BE2C (cell line): ENCODE results near the gene USE1.
A peak's percentile ranks its signal among the peaks of the same experiment; 100 is the strongest.

Source experiments
- DNase-seq: peaks from one replicate; pipeline ENCODE4 v3.0.0-alpha.2; 2020
- H3K27me3 ChIP-seq: fragments of 250-450 bp; sonication (Bioruptor Pico); 2 replicates; pipeline ENCODE4 v1.5.1; 2020; ENCODE audit warnings: mild to moderate bottlenecking
- H3K36me3 ChIP-seq: fragments of 250-450 bp; sonication (Bioruptor Pico); 2 replicates; pipeline ENCODE4 v1.5.1; 2020; ENCODE audit warnings: mild to moderate bottlenecking
- H3K4me1 ChIP-seq: fragments of 250-450 bp; sonication (Bioruptor Pico); 2 replicates; pipeline ENCODE4 v1.5.1; 2020
- H3K4me3 ChIP-seq: 2 replicates; pipeline ENCODE4 v1.5.1; 2011; ENCODE audit warnings: low read depth, low read length
- H3K9me3 ChIP-seq: fragments of 250-450 bp; sonication (Bioruptor Pico); 2 replicates; pipeline ENCODE4 v1.5.1; 2020
- TF ChIP-seq, protein P1 (sequence below): IDR thresholded peaks from 2 replicates; pipeline ENCODE4 v1.5.1; 2012; ENCODE audit warnings: mild to moderate bottlenecking, low read depth, low read length

USE1 gene

GRCh38 chr19:17243211-17243829 is 28.2 kb downstream of the USE1 start:
- TF ChIP-seq, protein P1, sequence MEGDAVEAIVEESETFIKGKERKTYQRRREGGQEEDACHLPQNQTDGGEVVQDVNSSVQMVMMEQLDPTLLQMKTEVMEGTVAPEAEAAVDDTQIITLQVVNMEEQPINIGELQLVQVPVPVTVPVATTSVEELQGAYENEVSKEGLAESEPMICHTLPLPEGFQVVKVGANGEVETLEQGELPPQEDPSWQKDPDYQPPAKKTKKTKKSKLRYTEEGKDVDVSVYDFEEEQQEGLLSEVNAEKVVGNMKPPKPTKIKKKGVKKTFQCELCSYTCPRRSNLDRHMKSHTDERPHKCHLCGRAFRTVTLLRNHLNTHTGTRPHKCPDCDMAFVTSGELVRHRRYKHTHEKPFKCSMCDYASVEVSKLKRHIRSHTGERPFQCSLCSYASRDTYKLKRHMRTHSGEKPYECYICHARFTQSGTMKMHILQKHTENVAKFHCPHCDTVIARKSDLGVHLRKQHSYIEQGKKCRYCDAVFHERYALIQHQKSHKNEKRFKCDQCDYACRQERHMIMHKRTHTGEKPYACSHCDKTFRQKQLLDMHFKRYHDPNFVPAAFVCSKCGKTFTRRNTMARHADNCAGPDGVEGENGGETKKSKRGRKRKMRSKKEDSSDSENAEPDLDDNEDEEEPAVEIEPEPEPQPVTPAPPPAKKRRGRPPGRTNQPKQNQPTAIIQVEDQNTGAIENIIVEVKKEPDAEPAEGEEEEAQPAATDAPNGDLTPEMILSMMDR, result no peak
- H3K4me3 ChIP-seq, result peak overlapping the region; percentile 90
- H3K9me3 ChIP-seq, result no peaks in the 10 kb centered on the region
- peaks cover 11% of the 10 kb centered on the region for H3K4me1 ChIP-seq
- no peaks in the 10 kb centered on the region for H3K27me3 ChIP-seq
- peaks cover 19% of the 10 kb centered on the region for H3K36me3 ChIP-seq
- DNase-seq, result no peak

- Histone ChIP-seq H3K4me3 (peak overlapping the region; percentile 90), H3K36me3 (peaks cover 13% of the 10 kb centered on the region), H3K27me3 (no peaks in the 10 kb centered on the region), H3K9me3 (no peaks in the 10 kb centered on the region), H3K4me1 (peaks cover 11% of the 10 kb centered on the region)
- TF ChIP-seq, protein P1, result no peak
- DNase-seq, result peak; percentile 76
Observed at GRCh38 chr19:17243830-17244617, 28.9 kb downstream of the USE1 start.

GRCh38 chr19:17244618-17245534 is 29.7 kb downstream of the USE1 start:
- H3K27me3 ChIP-seq, result no peaks in the 10 kb centered on the region
- peaks cover 13% of the 10 kb centered on the region for H3K36me3 ChIP-seq
- DNase-seq, result no peak
- no peaks in the 10 kb centered on the region for H3K9me3 ChIP-seq
- peak overlapping the region; percentile 90 for H3K4me3 ChIP-seq
- TF ChIP-seq, protein P1, result no peak
- H3K4me1 ChIP-seq, result peaks cover 11% of the 10 kb centered on the region

DNA sequence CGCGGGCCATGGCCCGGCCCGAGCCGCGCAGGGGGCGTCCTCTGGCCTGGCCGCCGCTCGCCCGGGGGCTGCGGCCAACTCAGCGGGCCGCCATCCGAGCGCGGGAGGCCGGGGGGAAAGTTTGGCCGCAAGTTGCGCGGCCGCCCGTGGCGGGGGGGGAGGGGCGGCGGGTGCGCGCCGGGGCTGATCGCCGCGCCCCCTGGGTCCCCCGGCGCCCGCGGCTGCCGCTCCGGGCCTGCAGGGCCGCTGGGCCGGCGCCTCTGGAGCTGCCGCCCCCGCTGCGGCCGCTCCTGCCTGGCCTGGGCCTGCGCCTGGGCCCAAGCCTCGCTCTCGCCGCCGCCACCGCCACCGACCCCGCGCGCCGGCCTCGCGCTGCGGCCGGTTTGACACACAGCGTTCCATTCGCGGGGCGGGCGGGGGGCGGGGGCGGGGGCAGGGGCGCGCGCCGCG is 30.4 kb downstream of the USE1 start, which contains the start of gene NR2F6:
NR2F6 (minus strand) TSS at position 385 of the 450 bp plus-strand sequence. CDS start 699 bp downstream, outside the sequence.
- Histone ChIP-seq H3K36me3 (peaks cover 6% of the 10 kb centered on the region), H3K9me3 (no peaks in the 10 kb centered on the region), H3K4me1 (peaks cover 11% of the 10 kb centered on the region), H3K27me3 (no peaks in the 10 kb centered on the region), H3K4me3 (peak within 1 kb of the TSS; percentile 90)
- DNase-seq, result no peak
- TF ChIP-seq, protein P1, result no peak

DNA sequence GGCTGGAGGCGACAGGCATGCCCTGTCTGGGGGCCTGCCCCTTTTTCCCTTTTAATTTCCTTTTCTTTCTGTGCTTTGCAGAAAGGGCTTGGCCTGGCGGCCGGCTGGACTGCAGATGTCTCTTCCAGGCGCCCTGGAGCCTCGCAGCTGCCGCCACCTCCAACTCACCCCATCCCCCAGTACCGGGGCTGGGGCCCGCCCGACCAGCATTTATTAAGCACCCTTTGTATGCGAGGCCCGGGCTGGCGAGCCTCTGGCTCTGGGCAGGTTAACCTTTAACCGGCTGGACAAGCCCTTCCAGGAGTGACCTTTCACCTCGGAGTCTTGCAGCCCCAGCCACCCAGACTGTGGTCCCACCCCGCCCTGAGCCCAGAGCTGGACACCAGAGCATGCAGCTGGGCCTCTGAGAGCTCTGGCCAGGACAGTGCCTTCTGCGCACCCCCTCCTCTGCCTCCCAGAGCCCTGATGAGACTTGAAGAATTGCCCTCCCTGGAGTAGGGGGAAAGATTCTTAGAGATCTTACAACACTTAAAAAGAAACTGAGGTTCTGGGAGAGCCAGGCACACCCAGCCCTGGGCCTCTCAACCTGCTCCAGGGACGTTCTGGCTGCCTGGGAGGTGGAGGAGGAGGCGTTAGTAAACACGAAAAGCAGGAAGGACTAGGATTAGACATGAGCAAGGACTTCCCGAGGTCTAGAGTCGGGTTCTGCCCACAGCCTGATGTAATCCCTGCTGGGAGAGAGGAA is 31.7 kb downstream of the USE1 start:
- no peaks in the 10 kb centered on the region for H3K36me3 ChIP-seq
- no peaks in the 10 kb centered on the region for H3K27me3 ChIP-seq
- H3K4me3 ChIP-seq, result peak overlapping the region; percentile 65
- DNase-seq, result peak; percentile 73
- H3K4me1 ChIP-seq, result peaks cover 11% of the 10 kb centered on the region
- H3K9me3 ChIP-seq, result no peaks in the 10 kb centered on the region
- TF ChIP-seq, protein P1, result no peak
